HL-60/S4 treated with retinoic acid at 250 ng/mL for 4 days and 3 days (cell line): Measurements from ENCODE around the gene TMEM82.

Experiments
- in situ Hi-C: fragments of 300-500 bp; cut with MboI; formaldehyde crosslinking; loops from 2 replicates; pipeline ENCODE4 v1.7.0; 2022; ENCODE audit warnings: low sequenced_read_pairs

Gene TMEM82

GRCh38 chr1:15735304-15736037 is 6.8 kb upstream of the TMEM82 start:
- in situ Hi-C loops, result no loop called here

- in situ Hi-C loops, result no loop called here
These were observed 6.0 kb upstream of the TMEM82 start, which contains the start of gene SLC25A34 for GRCh38 chr1:15736038-15736891. Gene SLC25A34, plus strand, starts transcription at chr1:15736258. Its CDS starts 228 bp downstream, at chr1:15736486.

DNA sequence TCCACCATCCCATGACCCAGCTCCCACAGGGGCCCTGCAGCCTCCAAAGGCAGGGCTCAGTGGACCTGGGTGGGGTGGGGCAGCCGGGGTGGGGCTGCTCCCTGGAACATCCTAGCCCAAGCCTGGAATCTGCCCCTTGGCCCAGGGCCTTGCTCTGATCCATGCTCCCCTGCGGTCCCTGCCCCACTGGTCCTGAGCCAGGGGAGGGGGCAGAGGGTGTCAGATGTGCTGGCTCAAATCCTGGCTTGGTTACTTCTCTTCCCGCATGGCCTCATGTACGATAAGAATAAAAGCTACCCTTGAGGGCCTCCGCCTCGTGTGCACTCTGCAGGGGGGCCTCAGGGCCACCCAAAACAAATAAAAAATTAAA is 5.4 kb upstream of the TMEM82 start:
- in situ Hi-C loops, result no loop called here

- in situ Hi-C loops, result no loop called here
These were observed 4.7 kb upstream of the TMEM82 start for GRCh38 chr1:15737324-15738319.

DNA sequence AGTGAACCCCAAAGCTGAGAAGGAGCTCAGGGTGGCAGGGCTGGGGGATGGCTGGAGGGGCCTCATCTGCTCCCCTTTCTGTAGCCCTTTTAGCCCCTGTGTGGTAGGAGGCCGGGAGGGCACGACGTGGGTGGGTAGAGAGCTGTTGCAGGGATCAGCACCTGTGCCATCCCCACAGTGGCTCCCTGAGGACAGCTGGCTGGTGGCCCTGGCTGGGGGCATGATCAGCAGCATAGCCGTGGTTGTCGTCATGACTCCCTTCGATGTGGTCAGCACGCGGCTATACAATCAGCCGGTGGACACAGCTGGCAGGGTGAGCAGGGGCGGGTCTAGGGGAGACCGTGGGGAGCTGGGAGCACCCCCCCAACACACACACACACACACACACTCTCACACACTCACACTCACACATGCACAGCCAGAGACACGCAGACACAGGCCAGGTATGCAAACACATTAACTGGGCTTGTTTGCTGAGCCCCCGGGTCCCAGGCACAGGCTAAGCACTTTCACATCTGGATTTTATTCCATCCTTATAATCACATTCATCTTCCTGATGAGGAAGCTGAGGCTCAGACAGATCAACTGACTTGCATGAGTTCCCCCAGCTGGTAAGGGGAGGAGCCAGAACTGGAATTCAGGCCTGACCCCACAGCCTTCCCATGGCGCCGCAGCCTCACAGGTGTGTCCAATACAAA is 3.7 kb upstream of the TMEM82 start:
- in situ Hi-C loops, result no loop called here

- in situ Hi-C loops, result no loop called here
These were observed 3.0 kb upstream of the TMEM82 start for GRCh38 chr1:15739259-15739658.

GRCh38 chr1:15739745-15740144 is 2.6 kb upstream of the TMEM82 start:
- in situ Hi-C loops, result no loop called here

- in situ Hi-C loops, result no loop called here
These were observed 1.1 kb upstream of the TMEM82 start for GRCh38 chr1:15740924-15741850.

DNA sequence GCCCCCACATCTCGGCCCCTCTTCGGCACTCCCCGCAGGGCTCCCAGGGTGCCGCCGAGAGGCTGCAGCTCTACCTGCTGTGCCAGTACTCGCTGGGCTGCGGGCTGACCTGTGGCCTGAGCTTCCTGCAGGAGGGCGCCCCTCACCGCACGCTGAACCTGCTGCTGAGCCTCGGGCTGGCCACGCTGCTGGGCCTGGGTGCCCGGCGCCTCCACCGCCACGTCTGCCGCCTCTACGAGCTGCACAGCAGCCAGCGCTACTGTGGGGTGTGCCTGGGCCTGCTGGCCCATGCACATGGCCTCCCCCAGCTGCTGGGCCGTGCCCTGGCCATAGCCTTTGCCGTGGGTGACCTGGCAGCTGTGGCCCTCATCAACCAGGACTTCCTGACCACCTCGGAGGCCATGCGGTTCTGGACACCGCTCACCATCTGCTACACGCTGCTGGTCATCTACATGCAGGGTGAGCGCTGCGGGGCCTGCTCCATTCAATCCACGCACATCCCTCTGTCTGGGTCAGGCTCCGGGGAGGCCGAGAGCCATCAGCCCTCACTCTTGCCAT is 1.9 kb downstream of the TMEM82 start:
- in situ Hi-C loops, result no loop called here

- in situ Hi-C loops, result no loop called here
These were observed 5.1 kb downstream of the TMEM82 start for GRCh38 chr1:15747378-15747777.

DNA sequence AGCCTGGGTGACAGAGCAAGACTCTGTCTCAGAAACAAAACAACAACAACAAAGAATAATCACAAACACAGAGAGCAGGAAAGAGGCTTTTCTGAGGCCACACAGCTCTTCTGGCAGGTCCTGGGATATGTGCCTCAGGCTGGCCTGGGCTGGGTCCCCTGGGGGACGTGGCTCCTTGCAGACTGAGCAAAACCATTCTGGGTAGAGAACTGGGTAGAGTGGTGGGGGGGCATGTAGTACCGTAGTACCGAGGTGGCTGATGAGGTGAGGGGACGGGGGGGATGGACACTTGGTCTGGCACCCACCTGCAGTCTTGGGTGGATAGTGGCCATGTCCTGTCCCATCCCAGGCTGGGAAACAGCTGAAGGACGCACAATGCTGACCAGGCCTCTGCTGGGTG is 6.0 kb downstream of the TMEM82 start:
- in situ Hi-C loops, result no loop called here

DNA sequence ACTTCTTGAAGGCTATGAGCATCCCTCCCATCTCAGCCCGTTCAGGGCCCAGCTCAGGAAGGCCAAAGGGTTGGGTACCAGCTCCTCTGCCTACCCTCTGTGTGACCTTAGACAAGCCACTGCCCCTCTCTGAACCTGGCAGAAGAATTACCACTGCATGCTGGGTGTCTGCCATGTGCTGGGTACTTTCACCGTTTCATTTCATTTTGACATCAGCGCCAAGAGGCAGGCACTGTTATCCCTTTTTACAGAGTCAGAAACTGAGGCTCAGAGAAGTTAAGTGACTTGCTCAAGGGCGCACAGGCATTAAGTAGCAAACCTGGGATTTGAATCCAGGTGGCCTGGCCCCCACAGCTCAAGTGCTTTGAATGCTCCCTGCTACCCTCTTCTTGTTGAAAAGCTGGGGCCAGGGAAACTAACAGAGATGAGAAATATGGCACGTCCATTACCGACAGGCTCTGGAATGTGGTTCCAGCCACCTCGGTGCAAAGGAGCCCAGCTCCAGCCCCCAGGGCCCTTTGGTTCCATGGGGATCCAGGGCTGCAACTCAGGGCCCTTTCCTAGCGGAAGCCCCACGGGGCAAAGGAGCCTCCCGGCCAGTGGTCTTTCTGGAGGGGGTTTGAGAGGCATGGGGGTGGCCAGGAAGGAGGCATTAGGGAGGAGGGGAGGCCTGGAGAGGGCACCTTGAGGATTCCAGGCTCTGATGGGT is 6.5 kb downstream of the TMEM82 start:
- in situ Hi-C loops, result no loop called here

- in situ Hi-C loops, result no loop called here
These were observed 7.3 kb downstream of the TMEM82 start for GRCh38 chr1:15749399-15750291.

GRCh38 chr1:15750924-15751323 is 8.6 kb downstream of the TMEM82 start:
- in situ Hi-C loops, result no loop called here

DNA sequence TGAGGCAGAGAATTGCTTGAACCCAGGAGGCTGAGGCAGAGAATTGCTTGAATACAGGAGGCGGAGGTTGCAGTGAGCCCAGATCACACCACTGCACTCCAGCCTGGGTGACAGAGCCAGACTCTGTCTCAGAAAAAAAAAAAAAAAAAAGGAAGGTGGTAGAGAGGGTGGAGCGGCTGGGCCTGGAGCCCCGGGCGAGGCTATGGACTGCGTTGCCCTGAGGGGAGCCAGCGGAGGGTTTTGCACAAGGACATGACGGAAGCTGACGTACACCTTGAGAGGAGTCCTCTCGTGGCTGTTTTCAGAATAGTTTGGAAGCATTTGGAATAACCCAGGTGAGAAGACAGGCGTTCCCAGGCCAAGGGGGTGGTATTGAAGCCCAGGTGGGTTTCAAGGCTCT is 9.4 kb downstream of the TMEM82 start:
- in situ Hi-C loops, result no loop called here

- in situ Hi-C loops, result no loop called here
These were observed 11.5 kb downstream of the TMEM82 start for GRCh38 chr1:15753776-15754175.

DNA sequence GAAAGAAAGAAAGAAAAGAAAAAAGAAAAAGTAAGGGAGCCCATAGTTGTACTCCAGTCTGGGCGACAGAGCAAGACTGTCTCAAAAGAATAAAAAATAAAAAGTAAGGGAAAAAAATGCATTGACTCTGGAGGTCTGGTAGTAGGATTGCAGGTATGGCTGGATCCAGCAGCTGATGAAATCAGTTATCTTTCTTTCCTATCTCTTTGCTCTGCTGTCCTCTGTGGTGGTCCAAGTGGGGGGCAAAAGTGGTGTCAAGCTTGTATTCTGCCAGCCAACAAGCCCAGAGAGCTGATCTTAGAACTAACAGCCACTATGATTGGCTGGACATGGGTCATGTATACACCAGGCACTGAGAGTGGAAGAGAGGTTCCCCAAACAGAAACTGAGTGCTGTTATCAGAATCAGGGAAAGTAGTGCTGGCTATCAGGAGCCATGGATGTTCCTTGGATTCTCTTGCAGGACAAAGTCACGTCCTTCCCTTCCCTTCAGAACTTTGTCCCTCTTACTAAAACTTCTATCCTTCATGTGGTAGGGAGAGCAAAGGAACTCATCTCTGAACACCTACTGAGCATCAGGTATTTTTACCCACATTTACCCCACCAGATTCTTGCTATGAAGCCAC is 12.8 kb downstream of the TMEM82 start:
- in situ Hi-C loops, result no loop called here
